Measurements from ENCODE around the gene NR6A1.

The NR6A1 gene

DNA sequence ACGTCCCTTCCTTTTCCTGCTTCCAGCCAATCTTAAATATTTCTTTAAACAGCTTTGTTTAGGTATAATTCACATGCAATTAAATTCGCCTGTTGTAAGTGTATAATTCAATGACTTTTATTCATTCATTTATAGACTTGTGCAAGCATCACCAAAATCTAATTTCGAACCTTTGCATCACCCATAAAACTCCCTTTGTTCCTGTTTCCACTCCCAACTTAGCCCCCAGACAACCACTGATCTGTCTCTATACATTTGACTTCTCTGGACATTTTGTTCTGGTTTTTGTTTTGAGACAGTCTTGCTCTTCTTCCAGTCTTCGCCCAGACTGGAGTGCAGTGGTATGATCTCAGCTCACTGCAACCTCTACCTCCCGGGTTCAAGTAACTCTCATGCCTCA is 71.5 kb downstream of the NR6A1 start:
- DNase-seq (ENCODE audit: low spot score), result no peak
- in situ Hi-C loops (cut with MboI; ENCODE audit: low pct_unique_long_range_greater_than_20kb, low sequenced_read_pairs, unreplicated experiment), result no loop called here
- TF ChIP-seq, protein P1, sequence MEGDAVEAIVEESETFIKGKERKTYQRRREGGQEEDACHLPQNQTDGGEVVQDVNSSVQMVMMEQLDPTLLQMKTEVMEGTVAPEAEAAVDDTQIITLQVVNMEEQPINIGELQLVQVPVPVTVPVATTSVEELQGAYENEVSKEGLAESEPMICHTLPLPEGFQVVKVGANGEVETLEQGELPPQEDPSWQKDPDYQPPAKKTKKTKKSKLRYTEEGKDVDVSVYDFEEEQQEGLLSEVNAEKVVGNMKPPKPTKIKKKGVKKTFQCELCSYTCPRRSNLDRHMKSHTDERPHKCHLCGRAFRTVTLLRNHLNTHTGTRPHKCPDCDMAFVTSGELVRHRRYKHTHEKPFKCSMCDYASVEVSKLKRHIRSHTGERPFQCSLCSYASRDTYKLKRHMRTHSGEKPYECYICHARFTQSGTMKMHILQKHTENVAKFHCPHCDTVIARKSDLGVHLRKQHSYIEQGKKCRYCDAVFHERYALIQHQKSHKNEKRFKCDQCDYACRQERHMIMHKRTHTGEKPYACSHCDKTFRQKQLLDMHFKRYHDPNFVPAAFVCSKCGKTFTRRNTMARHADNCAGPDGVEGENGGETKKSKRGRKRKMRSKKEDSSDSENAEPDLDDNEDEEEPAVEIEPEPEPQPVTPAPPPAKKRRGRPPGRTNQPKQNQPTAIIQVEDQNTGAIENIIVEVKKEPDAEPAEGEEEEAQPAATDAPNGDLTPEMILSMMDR (IDR thresholded peaks at IDR 0.05; ENCODE audit: extremely low read depth, insufficient read depth, missing control alignments), result no peak

DNA sequence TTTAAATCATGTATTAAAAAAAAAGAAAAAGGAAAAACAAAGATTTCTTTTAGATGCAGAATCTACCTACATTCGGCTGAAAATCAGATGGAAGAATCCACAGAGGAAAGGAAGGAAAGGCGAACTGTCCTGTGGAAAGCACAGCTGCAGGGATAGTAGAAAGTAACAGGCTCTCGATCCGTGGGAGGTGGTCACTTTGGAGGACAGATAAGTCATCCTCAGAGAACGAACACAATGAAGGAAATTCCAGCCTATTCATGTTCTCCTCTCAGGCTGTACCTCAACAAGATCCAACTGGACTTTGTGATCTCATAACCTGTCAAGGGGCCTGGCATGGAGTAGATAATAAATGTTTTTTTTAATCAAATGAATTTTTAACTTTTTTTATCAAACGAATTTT is 72.8 kb downstream of the NR6A1 start:
- TF ChIP-seq, protein P1 (IDR thresholded peaks at IDR 0.05; ENCODE audit: extremely low read depth, insufficient read depth, missing control alignments), result no peak
- no peak for DNase-seq (ENCODE audit: low spot score)
- in situ Hi-C loops (cut with MboI; ENCODE audit: low pct_unique_long_range_greater_than_20kb, low sequenced_read_pairs, unreplicated experiment), result no loop called here

DNA sequence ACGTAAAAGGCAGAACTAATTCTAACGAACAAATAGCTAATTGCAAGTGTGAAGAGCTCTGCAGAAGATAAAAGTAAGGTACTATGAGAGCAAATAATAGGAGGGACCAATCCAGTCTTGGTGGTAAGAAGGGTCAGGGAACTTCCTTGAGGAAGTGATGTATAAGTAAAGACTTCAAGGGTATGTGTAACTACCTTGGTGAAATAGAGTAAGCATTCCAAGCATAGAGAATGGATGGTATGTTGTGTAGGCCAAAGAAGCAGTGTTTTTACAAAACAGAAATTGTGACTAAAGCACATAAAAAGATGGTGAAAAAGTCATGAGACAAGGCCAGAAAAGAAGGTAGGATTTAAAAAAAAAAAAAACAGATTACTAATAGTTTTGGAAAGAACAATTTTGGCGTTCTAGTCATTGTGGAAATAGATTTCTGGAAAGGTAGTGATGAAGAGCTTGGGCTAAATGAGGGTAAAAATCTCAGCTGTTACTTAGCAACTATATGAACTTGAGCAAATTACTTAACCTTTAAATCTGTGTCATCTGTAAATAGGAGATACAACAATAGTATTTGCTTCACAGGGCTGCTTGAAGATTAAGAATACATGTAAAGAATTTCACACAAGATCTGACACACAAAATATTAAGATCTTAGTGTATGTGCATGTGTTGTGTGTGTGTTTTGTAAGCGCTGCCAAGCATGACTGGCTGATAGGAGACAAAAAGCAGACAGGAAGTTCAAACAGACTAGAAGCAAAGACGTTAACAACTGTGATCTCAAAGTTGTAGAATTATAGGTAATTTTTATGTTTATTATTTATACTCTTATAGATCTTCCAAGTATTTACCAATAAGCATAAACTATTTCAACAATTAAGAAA is 73.5 kb downstream of the NR6A1 start:
- no peak for DNase-seq (ENCODE audit: low spot score)
- TF ChIP-seq, protein P1 (IDR thresholded peaks at IDR 0.05; ENCODE audit: extremely low read depth, insufficient read depth, missing control alignments), result no peak
- in situ Hi-C loops (cut with MboI; ENCODE audit: low pct_unique_long_range_greater_than_20kb, low sequenced_read_pairs, unreplicated experiment), result no loop called here

DNA sequence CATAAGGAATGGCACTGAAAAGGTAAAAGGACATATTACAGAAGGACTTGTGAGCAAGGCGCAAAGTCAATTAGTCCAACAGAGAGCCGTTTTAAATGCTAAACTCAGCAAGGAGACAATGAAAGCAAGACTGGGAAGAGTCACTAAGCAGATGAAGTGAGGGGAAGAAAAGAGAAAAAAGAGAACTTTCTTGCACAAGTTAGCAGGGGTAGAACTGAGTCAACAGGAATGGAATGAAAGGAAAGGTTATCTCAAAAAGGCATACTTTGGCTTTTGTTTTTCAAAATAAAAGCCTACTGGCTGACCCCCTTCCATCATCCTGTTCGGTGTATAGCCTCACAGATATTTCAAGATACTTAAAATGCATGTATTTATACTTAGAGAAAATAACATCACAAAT is 75.0 kb downstream of the NR6A1 start:
- in situ Hi-C loops (cut with MboI; ENCODE audit: low pct_unique_long_range_greater_than_20kb, low sequenced_read_pairs, unreplicated experiment), result no loop called here
- TF ChIP-seq, protein P1 (IDR thresholded peaks at IDR 0.05; ENCODE audit: extremely low read depth, insufficient read depth, missing control alignments), result no peak
- no peak for DNase-seq (ENCODE audit: low spot score)

DNA sequence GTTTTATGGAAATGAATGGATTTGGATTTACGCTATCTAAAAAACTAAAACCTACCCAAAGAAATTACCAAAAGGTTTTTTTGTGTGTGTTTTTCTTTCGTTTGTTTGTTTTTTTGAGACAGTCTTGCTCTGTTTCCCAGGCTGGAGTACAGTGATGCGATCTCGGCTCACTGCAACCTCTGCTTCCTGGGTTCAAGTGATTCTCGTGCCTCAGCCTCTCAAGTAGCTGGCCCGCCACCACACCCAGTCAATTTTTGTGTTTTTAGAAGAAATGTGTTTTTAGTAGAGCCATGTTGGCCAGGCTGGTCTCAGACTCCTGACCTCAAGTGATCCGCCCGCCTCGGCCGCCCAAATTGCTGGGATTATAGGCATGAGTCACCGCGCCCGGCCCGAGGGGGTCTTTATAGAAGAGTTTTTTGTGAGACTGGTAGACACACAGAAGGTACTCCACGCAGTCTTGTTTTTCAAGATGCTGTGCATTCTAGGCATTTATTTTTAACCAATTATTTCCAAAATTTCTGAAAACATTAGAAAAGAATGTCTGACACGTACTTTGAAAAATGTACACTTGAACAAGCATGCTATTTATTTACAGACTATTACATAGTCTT is 75.7 kb downstream of the NR6A1 start:
- DNase-seq (ENCODE audit: low spot score), result no peak
- in situ Hi-C loops (cut with MboI; ENCODE audit: low pct_unique_long_range_greater_than_20kb, low sequenced_read_pairs, unreplicated experiment), result no loop called here

DNA sequence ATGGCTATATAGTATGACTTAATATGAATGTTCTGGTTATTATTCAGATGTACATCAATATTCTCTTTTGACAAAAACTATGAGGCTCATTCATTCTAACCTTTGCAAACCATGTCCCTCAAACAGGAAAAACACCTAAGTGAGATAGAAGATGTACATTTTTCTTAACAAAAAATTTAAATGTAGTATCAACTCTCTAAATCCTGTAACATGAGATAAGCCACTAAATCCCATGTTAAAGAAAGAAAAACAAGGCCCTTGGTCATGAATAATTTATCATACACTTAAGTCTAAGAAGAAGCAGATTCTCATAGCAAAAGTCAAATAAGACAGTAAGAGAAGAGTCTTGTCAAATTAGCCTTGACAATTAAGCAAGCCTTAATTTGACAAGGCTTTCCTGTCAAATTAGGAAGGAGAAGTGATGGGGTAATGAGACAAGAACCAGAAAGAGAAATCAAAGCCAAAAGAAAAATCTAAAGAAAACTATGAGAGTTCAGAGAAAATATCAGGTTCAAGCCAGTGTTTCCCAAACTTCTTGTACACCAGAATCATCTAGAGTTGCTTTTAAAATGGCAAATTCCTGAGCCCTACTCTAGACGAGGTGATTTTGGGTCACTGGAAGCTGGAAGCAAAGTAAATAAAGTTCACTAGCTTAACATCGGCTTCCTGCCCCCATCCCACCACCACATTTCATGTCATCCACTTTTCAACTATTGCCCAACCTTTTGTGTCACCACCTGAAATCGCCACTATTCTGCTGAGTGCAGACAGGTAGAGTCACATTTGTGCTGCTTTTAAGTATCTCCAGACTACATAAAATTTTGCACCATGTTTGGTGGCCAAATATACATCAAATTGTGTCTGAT is 76.5 kb downstream of the NR6A1 start:
- in situ Hi-C loops (cut with MboI; ENCODE audit: low pct_unique_long_range_greater_than_20kb, low sequenced_read_pairs, unreplicated experiment), result no loop called here
- no peak for DNase-seq (ENCODE audit: low spot score)
- TF ChIP-seq, protein P1 (IDR thresholded peaks at IDR 0.05; ENCODE audit: extremely low read depth, insufficient read depth, missing control alignments), result no peak

More for the DNA sequence above, 75.7 kb downstream of the NR6A1 start:
- TF ChIP-seq, protein P1 (IDR thresholded peaks at IDR 0.05; ENCODE audit: extremely low read depth, insufficient read depth, missing control alignments), result no peak

Measured in GM13977 (cell line).